ENCODE data around the gene TMC6.

The TMC6 gene

GRCh38 chr17:78132084-78132676, 3.6 kb upstream of the TMC6 start:
- H3K4me3 ChIP-seq (ENCODE audit: low read depth, low read length) = peak overlapping the region; percentile 82
- TF ChIP-seq CTCF (IDR thresholded peaks at IDR 0.05; ENCODE audit: low read depth, low read length, missing control alignments) = no peak
- peak; percentile 70 for DNase-seq (ENCODE audit: low read depth)

- no peak for TF ChIP-seq CTCF (IDR thresholded peaks at IDR 0.05; ENCODE audit: low read depth, low read length, missing control alignments)
- H3K4me3 ChIP-seq (ENCODE audit: low read depth, low read length) = peak overlapping the region; percentile 82
- DNase-seq (ENCODE audit: low read depth) = no peak
Measured at GRCh38 chr17:78131172-78132083, 2.9 kb upstream of the TMC6 start.

- no peak for TF ChIP-seq CTCF (IDR thresholded peaks at IDR 0.05; ENCODE audit: low read depth, low read length, missing control alignments)
- H3K4me3 ChIP-seq (ENCODE audit: low read depth, low read length) = peak within 1 kb of the TSS; percentile 82
Measured at GRCh38 chr17:78130437-78131101, 2.0 kb upstream of the TMC6 start, which contains the start of gene TMC8. Gene TMC8, plus strand, starts transcription at chr17:78130771. Its CDS starts 818 bp downstream, at chr17:78131589.

GRCh38 chr17:78130090-78130436, 1.5 kb upstream of the TMC6 start:
- peak overlapping the region; percentile 82 for H3K4me3 ChIP-seq (ENCODE audit: low read depth, low read length)

More at GRCh38 chr17:78130437-78131101, 2.0 kb upstream of the TMC6 start, which contains the start of gene TMC8:
- peak; percentile 85 for DNase-seq (ENCODE audit: low read depth)

GRCh38 chr17:78129351-78130089, 965 bp upstream of the TMC6 start:
- no peak for DNase-seq (ENCODE audit: low read depth)
- TF ChIP-seq CTCF (IDR thresholded peaks at IDR 0.05; ENCODE audit: low read depth, low read length, missing control alignments) = no peak
- peak overlapping the region; percentile 82 for H3K4me3 ChIP-seq (ENCODE audit: low read depth, low read length)

More at GRCh38 chr17:78130090-78130436, 1.5 kb upstream of the TMC6 start:
- no peak for DNase-seq (ENCODE audit: low read depth)
- no peak for TF ChIP-seq CTCF (IDR thresholded peaks at IDR 0.05; ENCODE audit: low read depth, low read length, missing control alignments)

- H3K4me3 ChIP-seq (ENCODE audit: low read depth, low read length) = peak overlapping the region; percentile 82
- DNase-seq (ENCODE audit: low read depth) = no peak
- TF ChIP-seq CTCF (IDR thresholded peaks at IDR 0.05; ENCODE audit: low read depth, low read length, missing control alignments) = no peak
Measured at GRCh38 chr17:78127888-78128550, 536 bp downstream of the TMC6 start.
